ENCODE results near the gene GRSF1. TPM values are rescaled to one million over a fixed set of nuclear protein-coding genes. Genes with fewer than 3 reads are reported as not detected.
A peak's percentile ranks its signal among the peaks of the same experiment; 100 is the strongest.

GRSF1 gene
- total RNA-seq, 1 donor = 79.3 TPM

DNA sequence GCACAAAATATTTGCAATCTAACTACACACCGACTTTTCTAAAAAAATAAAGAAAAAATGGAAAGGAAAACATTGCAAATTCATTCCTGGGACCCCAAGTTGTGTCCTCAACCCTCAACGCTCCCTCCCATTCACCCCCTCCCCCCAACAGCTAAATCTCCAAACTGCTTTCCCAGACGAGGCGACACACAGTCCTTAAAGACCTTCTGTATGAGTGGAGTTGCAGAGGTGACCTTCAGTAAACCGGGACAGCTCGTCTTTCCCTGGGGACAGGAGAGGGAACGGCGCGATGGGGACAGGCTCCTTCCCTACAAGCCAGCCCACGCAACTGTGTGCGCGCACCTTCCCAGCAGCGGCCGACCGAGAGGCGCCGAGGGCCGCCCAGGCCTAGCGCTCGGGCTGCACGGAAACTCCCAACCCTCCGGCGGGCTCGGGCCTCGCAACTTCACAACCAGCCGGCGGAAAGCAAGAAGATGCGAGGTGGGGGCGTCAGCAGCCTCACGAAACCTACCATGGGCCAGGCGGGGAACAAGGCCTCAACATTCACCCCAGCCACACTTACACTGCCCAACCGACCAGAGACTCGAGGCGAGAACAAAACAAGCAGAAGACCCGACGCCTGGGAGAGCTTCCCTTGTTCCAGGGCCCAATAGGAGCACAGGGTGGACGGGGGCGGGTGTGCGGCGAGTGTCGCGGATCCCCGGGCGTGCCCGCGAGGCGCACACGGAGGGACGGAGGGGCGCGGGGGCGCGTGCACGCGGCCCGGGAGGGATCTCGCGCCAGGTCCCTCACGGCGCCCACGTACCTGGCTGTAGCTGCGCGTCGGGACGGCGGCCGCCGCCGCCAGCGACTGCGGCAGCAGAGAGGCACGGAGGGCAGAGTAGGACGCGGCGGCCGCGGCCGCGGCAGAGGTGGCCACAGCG lies 763 bp downstream of the GRSF1 start:
- Histone ChIP-seq H3K4me3 (ENCODE audit: insufficient read depth, low read length) (peak overlapping the region; percentile 91), H3K36me3 (ENCODE audit: insufficient read depth, low read length) (peaks cover 11% of the 10 kb centered on the region), H4K20me1 (ENCODE audit: insufficient read depth, low read length) (peaks cover 33% of the 10 kb centered on the region), H3K27me3 (ENCODE audit: insufficient read depth, low read length) (no peaks in the 10 kb centered on the region), H3K79me2 (ENCODE audit: insufficient read depth, low read length) (peaks cover 52% of the 10 kb centered on the region), H2AFZ (ENCODE audit: low read length) (peak overlapping the region; percentile 83), H3K9me3 (ENCODE audit: low read depth, low read length) (no peaks in the 10 kb centered on the region), H3K27ac (ENCODE audit: low read depth, low read length) (peak overlapping the region; percentile 85), H3K4me1 (ENCODE audit: insufficient read depth, low read length) (peaks cover 10% of the 10 kb centered on the region), H3K4me2 (ENCODE audit: insufficient read depth, low read length) (peak overlapping the region; percentile 99)
- TF ChIP-seq, protein P1, sequence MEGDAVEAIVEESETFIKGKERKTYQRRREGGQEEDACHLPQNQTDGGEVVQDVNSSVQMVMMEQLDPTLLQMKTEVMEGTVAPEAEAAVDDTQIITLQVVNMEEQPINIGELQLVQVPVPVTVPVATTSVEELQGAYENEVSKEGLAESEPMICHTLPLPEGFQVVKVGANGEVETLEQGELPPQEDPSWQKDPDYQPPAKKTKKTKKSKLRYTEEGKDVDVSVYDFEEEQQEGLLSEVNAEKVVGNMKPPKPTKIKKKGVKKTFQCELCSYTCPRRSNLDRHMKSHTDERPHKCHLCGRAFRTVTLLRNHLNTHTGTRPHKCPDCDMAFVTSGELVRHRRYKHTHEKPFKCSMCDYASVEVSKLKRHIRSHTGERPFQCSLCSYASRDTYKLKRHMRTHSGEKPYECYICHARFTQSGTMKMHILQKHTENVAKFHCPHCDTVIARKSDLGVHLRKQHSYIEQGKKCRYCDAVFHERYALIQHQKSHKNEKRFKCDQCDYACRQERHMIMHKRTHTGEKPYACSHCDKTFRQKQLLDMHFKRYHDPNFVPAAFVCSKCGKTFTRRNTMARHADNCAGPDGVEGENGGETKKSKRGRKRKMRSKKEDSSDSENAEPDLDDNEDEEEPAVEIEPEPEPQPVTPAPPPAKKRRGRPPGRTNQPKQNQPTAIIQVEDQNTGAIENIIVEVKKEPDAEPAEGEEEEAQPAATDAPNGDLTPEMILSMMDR (IDR thresholded peaks at IDR 0.05; ENCODE audit: extremely low read depth, low read depth, low read length) = no peak
- peak; percentile 96 for DNase-seq (ENCODE audit: insufficient read length, low spot score, missing footprints)

DNA sequence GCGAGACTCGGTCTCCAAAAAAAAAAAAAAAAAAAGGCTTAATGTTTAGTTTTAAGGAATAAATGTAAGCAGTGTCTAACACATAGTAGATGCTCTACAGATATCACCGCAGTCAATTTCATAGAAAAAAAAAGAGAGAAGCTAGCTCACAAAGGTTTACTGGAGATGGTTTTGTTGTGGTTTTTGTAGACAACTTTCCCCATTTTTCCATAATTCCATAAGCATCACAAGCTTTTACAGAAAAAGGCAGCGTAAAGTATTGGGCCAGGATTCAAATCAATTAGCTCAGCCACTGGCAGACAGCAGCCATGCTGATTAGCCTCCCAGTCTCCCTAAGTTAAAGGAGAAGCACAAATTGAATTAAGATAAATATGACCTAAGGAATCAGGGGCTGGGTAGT lies 1.5 kb downstream of the GRSF1 start:
- peaks cover 17% of the 10 kb centered on the region for H3K4me1 ChIP-seq (ENCODE audit: insufficient read depth, low read length)
- H3K27me3 ChIP-seq (ENCODE audit: insufficient read depth, low read length) = no peaks in the 10 kb centered on the region
- H3K4me2 ChIP-seq (ENCODE audit: insufficient read depth, low read length) = peak overlapping the region; percentile 99
- TF ChIP-seq, protein P1 (IDR thresholded peaks at IDR 0.05; ENCODE audit: extremely low read depth, low read depth, low read length) = no peak
- DNase-seq (ENCODE audit: insufficient read length, low spot score, missing footprints) = peak; percentile 52
- H3K9me3 ChIP-seq (ENCODE audit: low read depth, low read length) = no peaks in the 10 kb centered on the region
- peaks cover 38% of the 10 kb centered on the region for H4K20me1 ChIP-seq (ENCODE audit: insufficient read depth, low read length)
- peaks cover 17% of the 10 kb centered on the region for H3K36me3 ChIP-seq (ENCODE audit: insufficient read depth, low read length)
- H2AFZ ChIP-seq (ENCODE audit: low read length) = peak overlapping the region; percentile 15
- H3K27ac ChIP-seq (ENCODE audit: low read depth, low read length) = peak overlapping the region; percentile 85
- H3K4me3 ChIP-seq (ENCODE audit: insufficient read depth, low read length) = peak overlapping the region; percentile 91
- H3K79me2 ChIP-seq (ENCODE audit: insufficient read depth, low read length) = peaks cover 60% of the 10 kb centered on the region

DNA sequence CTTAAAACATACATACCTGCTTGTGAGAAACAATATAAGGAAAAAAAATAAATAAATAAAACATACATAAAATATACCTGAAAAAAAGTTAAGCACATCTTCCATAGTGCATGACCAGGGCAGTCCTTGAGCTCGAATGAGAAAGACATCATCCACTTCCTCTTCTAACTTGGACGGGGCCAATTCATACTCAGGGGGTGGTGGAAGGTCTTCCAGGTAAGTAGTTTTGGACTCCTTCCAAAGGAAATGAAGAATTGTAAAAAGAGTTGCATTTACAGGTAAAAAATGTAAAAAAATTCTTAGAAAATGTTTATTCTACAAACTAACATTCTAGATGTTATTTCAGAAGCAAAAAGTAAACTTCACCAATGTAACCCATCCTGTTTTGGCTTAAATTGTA lies 3.6 kb downstream of the GRSF1 start:
- no peak overlapping the region for H3K4me3 ChIP-seq (ENCODE audit: insufficient read depth, low read length)
- H3K4me2 ChIP-seq (ENCODE audit: insufficient read depth, low read length) = peak overlapping the region; percentile 48
- peaks cover 38% of the 10 kb centered on the region for H3K36me3 ChIP-seq (ENCODE audit: insufficient read depth, low read length)
- no peak for DNase-seq (ENCODE audit: insufficient read length, low spot score, missing footprints)
- H3K79me2 ChIP-seq (ENCODE audit: insufficient read depth, low read length) = peaks cover 77% of the 10 kb centered on the region
- TF ChIP-seq, protein P1 (IDR thresholded peaks at IDR 0.05; ENCODE audit: extremely low read depth, low read depth, low read length) = no peak
- H3K27me3 ChIP-seq (ENCODE audit: insufficient read depth, low read length) = no peaks in the 10 kb centered on the region
- no peak overlapping the region for H3K27ac ChIP-seq (ENCODE audit: low read depth, low read length)
- peaks cover 17% of the 10 kb centered on the region for H3K4me1 ChIP-seq (ENCODE audit: insufficient read depth, low read length)
- peaks cover 48% of the 10 kb centered on the region for H4K20me1 ChIP-seq (ENCODE audit: insufficient read depth, low read length)
- no peak overlapping the region for H2AFZ ChIP-seq (ENCODE audit: low read length)
- no peaks in the 10 kb centered on the region for H3K9me3 ChIP-seq (ENCODE audit: low read depth, low read length)

DNA sequence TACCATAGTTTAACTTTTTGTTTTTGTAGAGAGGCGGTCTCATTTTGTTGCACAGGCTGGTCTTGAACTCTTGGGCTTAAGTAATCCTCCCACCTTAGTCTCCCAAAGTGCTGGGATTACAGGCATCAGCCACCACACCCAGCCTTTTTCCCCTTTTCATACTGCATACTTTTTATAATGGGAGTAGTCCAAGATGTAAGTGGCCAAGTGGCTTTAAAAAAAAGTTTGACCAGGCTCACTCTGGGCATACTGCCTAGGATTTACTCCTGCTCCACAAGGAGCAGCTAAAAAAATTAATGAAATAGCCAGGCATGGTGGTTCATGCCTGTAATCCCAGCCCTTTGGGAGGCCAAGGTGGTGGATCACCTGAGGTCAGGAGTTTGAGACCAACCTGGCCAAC lies 6.0 kb downstream of the GRSF1 start:
- H3K4me3 ChIP-seq (ENCODE audit: insufficient read depth, low read length) = no peak overlapping the region
- H3K79me2 ChIP-seq (ENCODE audit: insufficient read depth, low read length) = peaks cover 76% of the 10 kb centered on the region
- no peak overlapping the region for H3K27ac ChIP-seq (ENCODE audit: low read depth, low read length)
- H3K9me3 ChIP-seq (ENCODE audit: low read depth, low read length) = no peaks in the 10 kb centered on the region
- no peaks in the 10 kb centered on the region for H3K27me3 ChIP-seq (ENCODE audit: insufficient read depth, low read length)
- H3K4me1 ChIP-seq (ENCODE audit: insufficient read depth, low read length) = peaks cover 17% of the 10 kb centered on the region
- H2AFZ ChIP-seq (ENCODE audit: low read length) = no peak overlapping the region
- TF ChIP-seq, protein P1 (IDR thresholded peaks at IDR 0.05; ENCODE audit: extremely low read depth, low read depth, low read length) = no peak
- no peak overlapping the region for H3K4me2 ChIP-seq (ENCODE audit: insufficient read depth, low read length)
- no peak for DNase-seq (ENCODE audit: insufficient read length, low spot score, missing footprints)
- H3K36me3 ChIP-seq (ENCODE audit: insufficient read depth, low read length) = peaks cover 58% of the 10 kb centered on the region
- peaks cover 46% of the 10 kb centered on the region for H4K20me1 ChIP-seq (ENCODE audit: insufficient read depth, low read length)
